Cardiac fibroblast (primary cell): ENCODE measurements around the gene RRH.
"Not testable (repeated sequence)": the region's sequence is repeated elsewhere in the genome, so short reads cannot be mapped to it uniquely, and the experiment has no call there.

Experiments
- DNase-seq, 2 donors: peaks; one replicate each; pipeline versions ENCODE4 v3.0.0 to v3.0.0-alpha.2; 2010; ENCODE audit warnings: low read depth in 2 of 2
- H3K4me3 ChIP-seq, 2 donors: replicated peaks in 1 of 2; 1 replicate in 1 of 2; 2 replicates in 1 of 2; pipeline ENCODE4 v1.5.1; 2011; ENCODE audit warnings: low read depth in 2 of 2, low read length in 2 of 2, mild to moderate bottlenecking in 2 of 2, moderate library complexity in 1 of 2
- TF ChIP-seq, protein P1 (sequence below): IDR thresholded peaks from one replicate; pipeline ENCODE4 v1.5.1; 2011; ENCODE audit warnings: low read depth, mild to moderate bottlenecking, low read length, inconsistent platforms

RRH gene

DNA sequence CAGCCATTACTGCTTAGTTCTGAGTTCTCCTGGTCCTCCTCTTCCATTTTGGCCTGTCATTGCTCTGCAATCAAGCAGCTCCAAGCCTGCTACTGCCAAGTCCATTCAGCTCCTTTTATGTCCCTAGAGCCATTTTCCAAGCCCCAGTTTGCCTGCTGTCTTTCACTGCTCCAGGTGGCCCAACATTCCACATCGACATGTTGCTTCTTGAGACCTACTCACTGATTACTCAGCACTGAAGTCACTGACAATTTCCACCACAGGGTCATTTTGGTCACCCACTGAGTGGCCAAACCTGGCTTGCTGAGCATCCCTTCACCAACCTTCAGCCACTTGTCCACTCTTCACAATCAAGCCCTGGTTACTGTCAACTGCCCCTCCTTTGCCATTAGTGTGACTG lies 47.3 kb downstream of the RRH start:
- H3K4me3 ChIP-seq, result no peak overlapping the region
- no peak for DNase-seq
- TF ChIP-seq, protein P1, sequence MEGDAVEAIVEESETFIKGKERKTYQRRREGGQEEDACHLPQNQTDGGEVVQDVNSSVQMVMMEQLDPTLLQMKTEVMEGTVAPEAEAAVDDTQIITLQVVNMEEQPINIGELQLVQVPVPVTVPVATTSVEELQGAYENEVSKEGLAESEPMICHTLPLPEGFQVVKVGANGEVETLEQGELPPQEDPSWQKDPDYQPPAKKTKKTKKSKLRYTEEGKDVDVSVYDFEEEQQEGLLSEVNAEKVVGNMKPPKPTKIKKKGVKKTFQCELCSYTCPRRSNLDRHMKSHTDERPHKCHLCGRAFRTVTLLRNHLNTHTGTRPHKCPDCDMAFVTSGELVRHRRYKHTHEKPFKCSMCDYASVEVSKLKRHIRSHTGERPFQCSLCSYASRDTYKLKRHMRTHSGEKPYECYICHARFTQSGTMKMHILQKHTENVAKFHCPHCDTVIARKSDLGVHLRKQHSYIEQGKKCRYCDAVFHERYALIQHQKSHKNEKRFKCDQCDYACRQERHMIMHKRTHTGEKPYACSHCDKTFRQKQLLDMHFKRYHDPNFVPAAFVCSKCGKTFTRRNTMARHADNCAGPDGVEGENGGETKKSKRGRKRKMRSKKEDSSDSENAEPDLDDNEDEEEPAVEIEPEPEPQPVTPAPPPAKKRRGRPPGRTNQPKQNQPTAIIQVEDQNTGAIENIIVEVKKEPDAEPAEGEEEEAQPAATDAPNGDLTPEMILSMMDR, result no peak

DNA sequence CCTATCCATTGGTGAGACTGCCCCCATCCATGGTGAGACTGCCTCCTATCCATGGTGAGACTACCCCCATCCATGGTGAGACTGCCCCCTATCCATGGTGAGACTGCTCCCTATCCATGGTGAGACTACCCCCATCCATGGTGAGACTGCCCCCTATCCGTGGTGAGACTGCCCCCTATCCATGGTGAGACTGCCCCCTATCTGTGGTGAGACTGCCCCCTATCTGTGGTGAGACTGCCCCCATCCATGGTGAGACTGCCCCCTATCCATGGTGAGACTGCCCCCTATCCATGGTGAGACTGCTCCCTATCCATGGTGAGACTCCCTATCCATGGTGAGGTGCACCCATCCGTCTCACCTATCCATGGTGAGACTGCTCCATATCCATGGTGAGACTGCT lies 47.8 kb downstream of the RRH start:
- H3K4me3 ChIP-seq, DNase-seq: not testable (repeated sequence)

DNA sequence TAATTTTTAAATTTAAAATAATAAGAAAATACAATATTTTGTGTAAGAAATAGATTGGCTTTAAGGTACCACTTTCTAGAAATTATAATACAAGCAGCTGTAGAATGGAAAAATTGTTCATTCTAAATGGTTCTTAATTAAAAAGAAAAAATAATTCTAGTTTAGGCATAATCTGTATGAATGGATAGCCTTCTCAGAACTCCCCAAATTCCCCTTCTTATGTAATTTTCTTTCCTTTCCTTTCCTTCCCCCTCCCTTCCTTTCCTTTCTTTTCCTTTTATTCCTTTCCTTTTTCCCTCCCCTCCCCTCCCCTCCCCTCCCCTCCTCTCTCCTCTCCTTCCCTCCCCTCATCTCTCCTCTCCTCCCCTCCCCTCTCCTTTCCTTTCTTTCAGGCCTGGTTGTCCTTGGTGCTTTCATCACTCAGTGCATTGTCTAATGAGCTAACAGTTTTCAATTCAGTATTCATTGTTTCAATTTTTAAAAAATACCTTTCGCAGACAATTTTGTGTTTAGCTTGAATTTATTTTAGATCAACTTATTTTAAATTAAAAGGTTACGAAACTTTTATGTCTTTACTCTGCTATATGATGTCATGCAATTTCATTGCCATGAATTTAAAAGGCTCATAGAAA lies 49.0 kb downstream of the RRH start:
- TF ChIP-seq, protein P1, result no peak
- H3K4me3 ChIP-seq, result no peak overlapping the region
- no peak for DNase-seq

DNA sequence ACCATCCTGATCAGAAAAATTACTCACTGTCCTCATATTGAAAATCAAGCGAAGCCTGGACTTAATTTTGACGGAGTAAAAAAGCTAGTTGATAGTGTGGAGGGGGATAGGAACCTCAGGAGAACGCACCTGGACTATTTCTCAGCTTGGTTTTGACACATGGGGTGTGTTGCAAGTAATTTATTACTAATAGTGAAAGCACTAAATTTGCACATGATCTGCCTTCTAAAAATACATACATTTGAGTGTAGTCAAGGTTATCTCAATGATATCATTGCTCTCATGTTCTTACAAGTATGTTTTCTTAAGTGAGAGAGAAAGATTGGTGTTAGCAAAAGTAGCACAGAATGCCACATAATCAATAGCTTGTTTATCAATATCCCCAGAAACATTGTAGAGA lies 49.6 kb downstream of the RRH start:
- TF ChIP-seq, protein P1, result no peak
- no peak overlapping the region for H3K4me3 ChIP-seq
- no peak for DNase-seq

GRCh38 chr4:109878355-109878754 lies 50.6 kb downstream of the RRH start:
- no peak overlapping the region for H3K4me3 ChIP-seq
- no peak for DNase-seq
- TF ChIP-seq, protein P1, result no peak

DNA sequence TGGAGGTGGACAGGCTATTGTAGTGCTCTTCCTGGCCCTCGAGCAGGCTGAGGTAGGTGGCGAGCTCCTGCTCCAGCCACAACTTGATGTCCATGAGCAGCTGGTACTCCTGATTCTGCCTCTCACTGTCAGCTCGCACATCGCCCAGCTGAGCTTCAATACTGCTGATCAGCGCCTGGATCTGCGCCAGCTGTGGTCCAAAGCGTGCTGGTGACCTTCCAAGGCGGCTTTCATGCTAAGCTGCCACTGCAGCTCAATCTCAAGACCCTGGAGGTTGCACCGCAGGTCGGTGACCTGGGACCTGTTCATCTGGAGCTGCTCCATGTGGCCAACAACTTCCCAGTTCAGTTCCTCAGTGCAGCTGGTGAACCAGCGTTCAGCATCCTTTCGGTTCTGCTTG lies 51.3 kb downstream of the RRH start:
- H3K4me3 ChIP-seq, result no peak overlapping the region
- TF ChIP-seq, protein P1, result no peak
- no peak for DNase-seq

GRCh38 chr4:109879636-109880314 lies 52.0 kb downstream of the RRH start:
- H3K4me3 ChIP-seq, result no peak overlapping the region
- TF ChIP-seq, protein P1, result no peak
- no peak for DNase-seq
